ENCODE data around the gene OR10H3. TPM values are rescaled to one million over a fixed set of nuclear protein-coding genes. Genes with fewer than 3 reads are reported as not detected.

OR10H3 gene
- polyA plus RNA-seq, 1 donor from 2014 or later: not detected

- H3K27me3 ChIP-seq (ENCODE audit: insufficient read depth, low read depth, low read length): no peaks in the 10 kb centered on the region
- no peak overlapping the region for H2AFZ ChIP-seq (ENCODE audit: low read depth, low read length)
- TF ChIP-seq SMC3 (conservative IDR thresholded peaks at IDR 0.05; ENCODE audit: poor library complexity) (no peak), MXI1 (conservative IDR thresholded peaks at IDR 0.05; ENCODE audit: poor library complexity, severe bottlenecking) (no peak), CTCF (IDR thresholded peaks at IDR 0.05; ENCODE audit: poor library complexity, severe bottlenecking) (no peak), RAD21 (conservative IDR thresholded peaks at IDR 0.05) (no peak), POLR2AphosphoS5 (IDR thresholded peaks at IDR 0.05) (no peak), EP300 (conservative IDR thresholded peaks at IDR 0.05; ENCODE audit: poor library complexity, severe bottlenecking) (no peak), REST (IDR thresholded peaks at IDR 0.05; ENCODE audit: borderline replicate concordance) (no peak)
- H4K20me1 ChIP-seq (ENCODE audit: insufficient read depth): no peaks in the 10 kb centered on the region
- no peak overlapping the region for H3K4me3 ChIP-seq (ENCODE audit: low read length)
- peaks cover 2% of the 10 kb centered on the region for H3K9me3 ChIP-seq (ENCODE audit: low read length)
- H3K9ac ChIP-seq (ENCODE audit: low read length): no peak overlapping the region
- H3K9me2 ChIP-seq (ENCODE audit: insufficient read depth, low read length): no peaks in the 10 kb centered on the region
- H3K36me3 ChIP-seq (ENCODE audit: insufficient read depth, low read length): no peaks in the 10 kb centered on the region
- H3K79me2 ChIP-seq (replicated peaks; ENCODE audit: insufficient read depth, low read length): no peaks in the 10 kb centered on the region
- H3K4me2 ChIP-seq (ENCODE audit: low read length): no peak overlapping the region
- H3F3A ChIP-seq (ENCODE audit: insufficient read depth, low read length, poor library complexity, severe bottlenecking): no peaks in the 10 kb centered on the region
- H3K27ac ChIP-seq (ENCODE audit: low read length): no peak overlapping the region
Observed at GRCh38 chr19:15701757-15702533, 35.8 kb upstream of the OR10H3 start.

- Histone ChIP-seq H3K9ac (ENCODE audit: low read length) (no peak overlapping the region), H3K4me3 (ENCODE audit: low read length) (no peak overlapping the region), H4K20me1 (ENCODE audit: insufficient read depth) (no peaks in the 10 kb centered on the region), H3K4me2 (ENCODE audit: low read length) (no peak overlapping the region), H3F3A (ENCODE audit: insufficient read depth, low read length, poor library complexity, severe bottlenecking) (no peaks in the 10 kb centered on the region), H2AFZ (ENCODE audit: low read depth, low read length) (no peak overlapping the region), H3K9me2 (ENCODE audit: insufficient read depth, low read length) (no peaks in the 10 kb centered on the region), H3K27me3 (ENCODE audit: insufficient read depth, low read depth, low read length) (no peaks in the 10 kb centered on the region), H3K9me3 (ENCODE audit: low read length) (no peaks in the 10 kb centered on the region), H3K79me2 (replicated peaks; ENCODE audit: insufficient read depth, low read length) (no peaks in the 10 kb centered on the region), H3K36me3 (ENCODE audit: insufficient read depth, low read length) (no peaks in the 10 kb centered on the region), H3K27ac (ENCODE audit: low read length) (no peak overlapping the region)
- no peak for TF ChIP-seq RAD21 (conservative IDR thresholded peaks at IDR 0.05)
- TF ChIP-seq EP300 (conservative IDR thresholded peaks at IDR 0.05; ENCODE audit: poor library complexity, severe bottlenecking): no peak
- no peak for TF ChIP-seq SMC3 (conservative IDR thresholded peaks at IDR 0.05; ENCODE audit: poor library complexity)
- no peak for TF ChIP-seq MXI1 (conservative IDR thresholded peaks at IDR 0.05; ENCODE audit: poor library complexity, severe bottlenecking)
- TF ChIP-seq TAF1 (IDR thresholded peaks at IDR 0.05; ENCODE audit: low read depth): no peak
- no peak for TF ChIP-seq REST (IDR thresholded peaks at IDR 0.05; ENCODE audit: borderline replicate concordance)
- TF ChIP-seq POLR2AphosphoS5 (IDR thresholded peaks at IDR 0.05): no peak
- no peak for TF ChIP-seq CTCF (IDR thresholded peaks at IDR 0.05; ENCODE audit: poor library complexity, severe bottlenecking)
- no peak for TF ChIP-seq EZH2 (IDR thresholded peaks at IDR 0.05; ENCODE audit: borderline replicate concordance, insufficient read depth, low read length, poor library complexity, severe bottlenecking)
Observed at GRCh38 chr19:15702534-15702930, 35.3 kb upstream of the OR10H3 start.

Measured in neural cell (in vitro differentiated cells).